PC-3 (cell line): ENCODE measurements around the gene TRABD2A.

Experiments used
- EZH2 ChIP-seq: fragments of 300-600 bp; sonication (generic); IDR thresholded peaks from one replicate; pipeline ENCODE4 v1.6.1; 2017; ENCODE audit warnings: antibody characterized with exemption, mild to moderate bottlenecking, low read length; ENCODE audit not compliant: unreplicated experiment
- TF ChIP-seq, protein P1 (sequence below): fragments of 300-600 bp; sonication (generic); conservative IDR thresholded peaks from 2 replicates; pipeline ENCODE4 v1.5.1; 2017; ENCODE audit warnings: antibody characterized with exemption, low read depth, mild to moderate bottlenecking, low read length

DNA sequence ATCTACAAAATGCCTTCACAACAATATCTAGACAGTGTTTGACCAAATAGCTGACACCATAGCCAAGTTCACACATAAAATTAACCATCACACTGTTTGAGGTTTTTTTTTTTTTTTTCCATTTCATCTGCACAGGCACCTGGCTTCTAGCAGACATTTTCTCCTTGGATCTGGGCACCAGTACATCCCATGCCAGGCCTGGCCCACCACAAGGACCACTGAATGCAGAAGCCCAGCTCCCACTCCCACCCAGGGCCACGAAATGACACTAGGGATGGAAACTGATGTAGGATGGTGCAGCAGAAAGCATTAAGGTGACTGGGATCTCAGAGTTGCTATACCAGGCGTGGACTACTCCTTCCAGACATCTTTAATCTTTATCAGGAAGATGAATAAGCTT, 37.5 kb upstream of the TRABD2A start:
- no peak for TF ChIP-seq EZH2
- TF ChIP-seq, protein P1, sequence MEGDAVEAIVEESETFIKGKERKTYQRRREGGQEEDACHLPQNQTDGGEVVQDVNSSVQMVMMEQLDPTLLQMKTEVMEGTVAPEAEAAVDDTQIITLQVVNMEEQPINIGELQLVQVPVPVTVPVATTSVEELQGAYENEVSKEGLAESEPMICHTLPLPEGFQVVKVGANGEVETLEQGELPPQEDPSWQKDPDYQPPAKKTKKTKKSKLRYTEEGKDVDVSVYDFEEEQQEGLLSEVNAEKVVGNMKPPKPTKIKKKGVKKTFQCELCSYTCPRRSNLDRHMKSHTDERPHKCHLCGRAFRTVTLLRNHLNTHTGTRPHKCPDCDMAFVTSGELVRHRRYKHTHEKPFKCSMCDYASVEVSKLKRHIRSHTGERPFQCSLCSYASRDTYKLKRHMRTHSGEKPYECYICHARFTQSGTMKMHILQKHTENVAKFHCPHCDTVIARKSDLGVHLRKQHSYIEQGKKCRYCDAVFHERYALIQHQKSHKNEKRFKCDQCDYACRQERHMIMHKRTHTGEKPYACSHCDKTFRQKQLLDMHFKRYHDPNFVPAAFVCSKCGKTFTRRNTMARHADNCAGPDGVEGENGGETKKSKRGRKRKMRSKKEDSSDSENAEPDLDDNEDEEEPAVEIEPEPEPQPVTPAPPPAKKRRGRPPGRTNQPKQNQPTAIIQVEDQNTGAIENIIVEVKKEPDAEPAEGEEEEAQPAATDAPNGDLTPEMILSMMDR = no peak
